ENCODE measurements around the gene MORF4L1.

MORF4L1 gene

DNA sequence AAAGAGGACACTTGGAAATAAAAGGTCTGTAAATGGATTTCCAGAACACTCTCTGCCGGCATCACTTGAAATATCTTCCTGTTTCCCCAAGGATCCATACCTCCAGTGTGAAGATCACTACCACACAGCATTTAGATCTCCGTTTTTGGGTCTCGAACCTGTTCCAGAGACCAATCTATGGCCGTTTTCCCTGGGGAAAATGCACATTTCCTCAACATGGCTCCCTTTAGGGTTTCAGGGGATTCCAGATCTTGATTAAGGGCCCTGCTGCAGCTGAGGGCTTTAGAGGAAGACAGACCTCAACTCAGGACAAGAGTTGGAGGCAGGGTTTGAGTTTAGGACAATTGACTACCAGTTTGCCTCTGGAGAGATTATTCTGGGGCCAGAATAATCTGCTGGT lies 70.1 kb downstream of the MORF4L1 start:
- TF ChIP-seq, protein P1, sequence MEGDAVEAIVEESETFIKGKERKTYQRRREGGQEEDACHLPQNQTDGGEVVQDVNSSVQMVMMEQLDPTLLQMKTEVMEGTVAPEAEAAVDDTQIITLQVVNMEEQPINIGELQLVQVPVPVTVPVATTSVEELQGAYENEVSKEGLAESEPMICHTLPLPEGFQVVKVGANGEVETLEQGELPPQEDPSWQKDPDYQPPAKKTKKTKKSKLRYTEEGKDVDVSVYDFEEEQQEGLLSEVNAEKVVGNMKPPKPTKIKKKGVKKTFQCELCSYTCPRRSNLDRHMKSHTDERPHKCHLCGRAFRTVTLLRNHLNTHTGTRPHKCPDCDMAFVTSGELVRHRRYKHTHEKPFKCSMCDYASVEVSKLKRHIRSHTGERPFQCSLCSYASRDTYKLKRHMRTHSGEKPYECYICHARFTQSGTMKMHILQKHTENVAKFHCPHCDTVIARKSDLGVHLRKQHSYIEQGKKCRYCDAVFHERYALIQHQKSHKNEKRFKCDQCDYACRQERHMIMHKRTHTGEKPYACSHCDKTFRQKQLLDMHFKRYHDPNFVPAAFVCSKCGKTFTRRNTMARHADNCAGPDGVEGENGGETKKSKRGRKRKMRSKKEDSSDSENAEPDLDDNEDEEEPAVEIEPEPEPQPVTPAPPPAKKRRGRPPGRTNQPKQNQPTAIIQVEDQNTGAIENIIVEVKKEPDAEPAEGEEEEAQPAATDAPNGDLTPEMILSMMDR (IDR thresholded peaks at IDR 0.05; ENCODE audit: low read depth, low read length) = no peak
- no peak for DNase-seq
- Histone ChIP-seq H3K9me3 (no peaks in the 10 kb centered on the region), H3K4me1 (no peaks in the 10 kb centered on the region), H3K27me3 (peaks cover 7% of the 10 kb centered on the region), H3K4me3 (ENCODE audit: low read depth, low read length) (no peak overlapping the region), H3K36me3 (no peaks in the 10 kb centered on the region)

DNA sequence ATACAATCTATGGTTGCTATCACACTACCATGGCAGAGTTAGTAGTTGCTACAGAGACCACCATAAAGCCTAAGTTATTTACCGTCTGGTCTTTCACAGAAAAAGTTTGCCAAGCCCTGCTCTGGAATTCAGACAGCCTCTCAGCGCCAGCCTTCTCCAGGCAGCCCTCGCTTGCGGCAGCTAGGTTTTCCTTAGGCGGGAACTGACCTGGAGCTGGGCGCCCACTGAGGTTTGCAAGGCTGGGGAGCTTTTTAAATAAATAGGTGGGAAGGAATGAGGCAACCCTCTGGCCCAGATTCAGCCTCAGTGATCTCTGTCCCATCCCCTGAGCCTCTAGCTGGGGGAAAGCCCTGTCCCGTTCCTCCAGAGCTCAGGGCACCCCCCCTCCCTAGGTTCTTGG lies 71.0 kb downstream of the MORF4L1 start:
- H3K4me3 ChIP-seq (ENCODE audit: low read depth, low read length) = no peak overlapping the region
- no peaks in the 10 kb centered on the region for H3K9me3 ChIP-seq
- H3K36me3 ChIP-seq = no peaks in the 10 kb centered on the region
- TF ChIP-seq, protein P1 (IDR thresholded peaks at IDR 0.05; ENCODE audit: low read depth, low read length) = no peak
- H3K27me3 ChIP-seq = peaks cover 7% of the 10 kb centered on the region
- DNase-seq = no peak
- no peaks in the 10 kb centered on the region for H3K4me1 ChIP-seq

DNA sequence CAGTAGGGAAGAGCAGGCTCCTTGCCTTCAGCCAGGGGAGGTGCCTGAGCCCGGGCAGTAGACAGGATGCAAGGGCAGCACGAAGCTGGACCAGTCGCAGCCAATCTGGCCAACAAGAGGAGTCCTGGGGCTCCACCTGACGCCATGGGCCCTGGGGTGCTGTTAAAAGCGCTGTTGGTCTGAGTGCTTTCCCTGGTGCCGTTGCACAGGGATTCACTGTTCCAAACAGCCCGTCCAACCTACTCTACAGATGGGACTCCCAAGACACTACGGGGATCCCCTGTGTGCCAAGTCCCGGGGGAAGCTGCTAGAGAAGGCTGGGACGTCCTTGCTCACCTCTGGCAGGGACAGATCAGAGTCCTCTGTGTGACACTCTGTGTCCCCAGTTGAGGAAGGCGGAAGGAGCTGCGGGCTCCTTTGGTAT lies 71.5 kb downstream of the MORF4L1 start:
- Histone ChIP-seq H3K27me3 (peaks cover 7% of the 10 kb centered on the region), H3K4me1 (no peaks in the 10 kb centered on the region), H3K4me3 (ENCODE audit: low read depth, low read length) (peak overlapping the region; percentile 56), H3K36me3 (no peaks in the 10 kb centered on the region), H3K9me3 (no peaks in the 10 kb centered on the region)
- DNase-seq = no peak
- TF ChIP-seq, protein P1 (IDR thresholded peaks at IDR 0.05; ENCODE audit: low read depth, low read length) = no peak

DNA sequence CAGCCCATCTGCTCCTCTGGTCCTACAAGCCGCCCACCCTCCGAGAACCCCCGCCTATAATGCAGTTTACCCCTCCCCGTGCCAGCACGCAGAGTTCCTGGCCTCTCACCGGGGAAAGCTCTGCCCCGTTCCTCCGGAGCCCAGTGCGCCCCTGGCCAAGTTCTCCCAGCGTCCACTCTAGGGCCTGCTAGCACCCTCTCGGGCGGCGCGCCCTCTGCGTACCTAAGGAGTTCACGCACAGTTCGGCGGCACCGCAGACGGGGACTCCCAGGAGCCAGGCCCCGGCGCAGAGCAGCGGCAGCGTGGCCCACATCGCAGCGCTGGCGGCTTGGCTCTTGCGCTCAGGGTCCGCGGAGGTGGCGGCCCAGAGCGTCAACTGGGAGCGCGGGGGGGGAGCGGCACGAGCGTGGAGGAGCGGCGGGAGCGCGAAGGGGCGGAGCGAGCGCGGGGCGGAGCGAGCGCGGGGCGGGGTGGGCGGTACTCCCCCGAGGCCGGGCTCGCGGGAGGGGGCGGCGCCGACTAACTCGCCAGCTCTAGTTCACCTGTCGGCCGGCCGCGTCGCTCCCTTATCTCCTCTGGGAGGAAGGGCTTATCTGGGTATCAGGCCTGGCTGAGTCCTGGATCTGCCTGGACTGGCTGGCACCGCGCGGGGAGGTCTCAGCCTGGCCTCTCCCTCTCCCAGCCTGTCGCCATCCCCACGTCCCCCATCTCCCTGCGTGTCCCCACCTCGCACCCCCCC lies 72.1 kb downstream of the MORF4L1 start, which contains the start of gene CTSH:
CTSH (minus strand) TSS at position 378 of the 739 bp plus-strand sequence; CDS start at position 313, 65 bp downstream.
- H3K36me3 ChIP-seq = no peaks in the 10 kb centered on the region
- H3K9me3 ChIP-seq = no peaks in the 10 kb centered on the region
- peak; percentile 86 for DNase-seq
- H3K4me3 ChIP-seq (ENCODE audit: low read depth, low read length) = peak within 1 kb of the TSS; percentile 56
- TF ChIP-seq, protein P1 (IDR thresholded peaks at IDR 0.05; ENCODE audit: low read depth, low read length) = no peak
- no peaks in the 10 kb centered on the region for H3K4me1 ChIP-seq
- peaks cover 7% of the 10 kb centered on the region for H3K27me3 ChIP-seq

DNA sequence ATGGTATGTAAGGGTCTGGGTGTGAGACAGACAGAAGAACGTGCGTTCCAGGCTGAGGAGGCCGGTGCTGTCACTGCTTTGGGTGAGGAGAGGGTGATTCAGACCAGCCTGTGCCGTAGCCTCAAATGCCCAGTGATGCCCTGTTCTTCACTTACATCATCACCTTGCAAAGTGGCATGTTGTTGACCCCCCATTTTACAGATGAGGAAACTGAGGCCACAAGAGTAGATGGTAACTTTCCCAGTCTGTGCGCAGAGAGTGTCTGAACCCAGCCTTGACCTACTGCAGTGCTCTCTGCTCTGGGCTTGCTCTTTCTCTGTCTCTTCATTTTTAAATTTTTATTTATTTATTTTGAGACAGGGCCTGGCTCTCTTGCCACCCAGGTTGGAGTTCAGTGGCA lies 73.8 kb downstream of the MORF4L1 start:
- DNase-seq = no peak
- Histone ChIP-seq H3K4me1 (no peaks in the 10 kb centered on the region), H3K9me3 (no peaks in the 10 kb centered on the region; the same call in 1 of the 2 replicates), H3K36me3 (no peaks in the 10 kb centered on the region), H3K4me3 (ENCODE audit: low read depth, low read length) (no peak overlapping the region), H3K27me3 (peaks cover 7% of the 10 kb centered on the region)
- TF ChIP-seq, protein P1 (IDR thresholded peaks at IDR 0.05; ENCODE audit: low read depth, low read length) = no peak

DNA sequence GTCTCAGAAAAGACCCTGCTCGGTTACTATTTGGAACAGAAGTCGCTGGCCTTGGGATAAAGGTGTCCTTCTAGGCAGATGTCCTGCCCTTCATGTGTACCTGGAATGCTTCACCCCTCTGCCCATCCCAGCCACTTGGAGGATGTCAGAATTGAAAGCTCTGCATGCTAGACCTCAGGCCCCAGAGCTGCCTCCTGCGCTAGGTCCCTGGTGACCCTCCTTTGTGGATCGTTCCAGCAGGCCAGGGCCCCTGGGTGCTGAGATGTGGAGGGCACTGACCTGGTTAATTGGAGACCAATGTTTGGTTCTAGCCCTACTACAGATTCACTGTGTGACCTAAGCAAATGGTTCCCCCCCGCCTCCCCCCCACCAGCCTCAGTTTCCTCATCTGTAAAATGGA lies 74.8 kb downstream of the MORF4L1 start:
- Histone ChIP-seq H3K4me1 (no peaks in the 10 kb centered on the region; the same call in 1 of the 2 replicates), H3K4me3 (ENCODE audit: low read depth, low read length) (no peak overlapping the region), H3K27me3 (peaks cover 7% of the 10 kb centered on the region), H3K36me3 (no peaks in the 10 kb centered on the region), H3K9me3 (no peaks in the 10 kb centered on the region; the same call in 1 of the 2 replicates)
- TF ChIP-seq, protein P1 (IDR thresholded peaks at IDR 0.05; ENCODE audit: low read depth, low read length) = no peak
- no peak for DNase-seq
